Progenitor cell of endocrine pancreas (in vitro differentiated cells): ENCODE measurements around the gene IER3. TPM values are rescaled to one million over a fixed set of nuclear protein-coding genes. Genes with fewer than 3 reads are reported as not detected.

ENCODE experiments used
- DNase-seq: peaks from one replicate; pipeline ENCODE4 v3.0.0; 2021; ENCODE audit warnings: low spot score; ENCODE audit not compliant: unreplicated experiment
- H3K27ac Mint-ChIP-seq: 2 replicates; pipeline ENCODE4 v1.8.0; 2021; ENCODE audit warnings: mild to moderate bottlenecking, moderate library complexity, mixed read lengths
- H3K27me3 Mint-ChIP-seq: 2 replicates; pipeline ENCODE4 v1.8.0; 2021; ENCODE audit warnings: mixed read lengths
- H3K36me3 Mint-ChIP-seq: 2 replicates; pipeline ENCODE4 v1.8.0; 2022; ENCODE audit warnings: mixed read lengths; ENCODE audit not compliant: insufficient read depth
- H3K4me1 Mint-ChIP-seq: 2 replicates; pipeline ENCODE4 v1.8.0; 2021; ENCODE audit warnings: low read depth, mixed read lengths
- H3K4me3 Mint-ChIP-seq: 2 replicates; pipeline ENCODE4 v1.8.0; 2021; ENCODE audit warnings: low read depth, mild to moderate bottlenecking, moderate library complexity, mixed read lengths
- H3K9me3 Mint-ChIP-seq: 2 replicates; pipeline ENCODE4 v1.8.0; 2021; ENCODE audit warnings: low read depth, mixed read lengths
- CTCF ChIP-seq: fragments of 200-600 bp; sonication (generic); IDR thresholded peaks from one replicate; pipeline ENCODE4 v1.5.0; 2021; ENCODE audit warnings: antibody characterized with exemption, mild to moderate bottlenecking; ENCODE audit not compliant: unreplicated experiment
- long read RNA-seq: library from polyadenylated mRNA; unstranded; transcript quantifications from one replicate; pipeline ENCODE4 v2.0.0, GENCODE V29; 2020
- total RNA-seq: library from RNA; stranded (reverse); gene quantifications from 2 replicates; pipeline ENCODE4 v1.2.1, GENCODE V29; 2021

The IER3 gene
- 22.1 and 23.2 TPM in 2 replicates for total RNA-seq
- long read RNA-seq, partial matches to known transcripts = 0 of 4 reads
- long read RNA-seq, other reads (novel, unspliced or antisense) = 0 of 4 reads

- Mint-ChIP-seq H3K27me3 (no peaks in the 10 kb centered on the region), H3K4me3 (peak within 1 kb of the TSS; percentile 91), H3K36me3 (peaks cover 11% of the 10 kb centered on the region), H3K9me3 (no peaks in the 10 kb centered on the region), H3K27ac (peak within 1 kb of the TSS; percentile 91), H3K4me1 (peaks cover 37% of the 10 kb centered on the region)
- DNase-seq = peak; percentile 66
- peak; percentile 70 for TF ChIP-seq CTCF
These were observed at the start of gene IER3 for GRCh38 chr6:30744054-30744805. Gene IER3, minus strand, starts transcription at chr6:30744547. Its CDS starts 29 bp downstream, at chr6:30744518.

- DNase-seq = no peak
- Mint-ChIP-seq H3K4me3 (no peak overlapping the region), H3K9me3 (no peaks in the 10 kb centered on the region), H3K4me1 (peaks cover 6% of the 10 kb centered on the region), H3K27me3 (no peaks in the 10 kb centered on the region), H3K27ac (peak overlapping the region; percentile 4), H3K36me3 (no peaks in the 10 kb centered on the region)
- no peak for TF ChIP-seq CTCF
These were observed 49.3 kb upstream of the IER3 start for GRCh38 chr6:30793521-30794194.

- Mint-ChIP-seq H3K4me3 (no peak overlapping the region), H3K27me3 (peaks cover 4% of the 10 kb centered on the region), H3K4me1 (peaks cover 6% of the 10 kb centered on the region), H3K9me3 (no peaks in the 10 kb centered on the region), H3K27ac (no peak overlapping the region), H3K36me3 (no peaks in the 10 kb centered on the region)
- no peak for TF ChIP-seq CTCF
- no peak for DNase-seq
These were observed 48.4 kb upstream of the IER3 start for GRCh38 chr6:30792786-30793185.

GRCh38 chr6:30790724-30791383 lies 46.5 kb upstream of the IER3 start:
- Mint-ChIP-seq H3K4me1 (peaks cover 6% of the 10 kb centered on the region), H3K9me3 (no peaks in the 10 kb centered on the region), H3K36me3 (no peaks in the 10 kb centered on the region), H3K27ac (no peak overlapping the region), H3K27me3 (peaks cover 4% of the 10 kb centered on the region), H3K4me3 (no peak overlapping the region)
- DNase-seq = no peak
- TF ChIP-seq CTCF = no peak

- Mint-ChIP-seq H3K4me3 (no peak overlapping the region), H3K9me3 (peaks cover 4% of the 10 kb centered on the region), H3K4me1 (peaks cover 6% of the 10 kb centered on the region), H3K27ac (no peak overlapping the region), H3K36me3 (no peaks in the 10 kb centered on the region), H3K27me3 (peaks cover 4% of the 10 kb centered on the region)
- no peak for TF ChIP-seq CTCF
- no peak for DNase-seq
These were observed 45.3 kb upstream of the IER3 start for GRCh38 chr6:30789606-30790005.
